LNCAP (cell line): ENCODE measurements around the gene ADAM12.

Experiments used
- CTCF ChIP-seq: fragments of 450-650 bp; IDR thresholded peaks from 2 replicates; pipeline ENCODE4 v1.5.1; 2017; ENCODE audit warnings: mild to moderate bottlenecking

Gene ADAM12

GRCh38 chr10:126272526-126272925 lies 115.8 kb downstream of the ADAM12 start:
- no peak for TF ChIP-seq CTCF

GRCh38 chr10:126270111-126270510 lies 118.2 kb downstream of the ADAM12 start:
- no peak for TF ChIP-seq CTCF

GRCh38 chr10:126268013-126268920 lies 120.0 kb downstream of the ADAM12 start:
- no peak for TF ChIP-seq CTCF

GRCh38 chr10:126264102-126265018 lies 123.9 kb downstream of the ADAM12 start:
- no peak for TF ChIP-seq CTCF

GRCh38 chr10:126263006-126263676 lies 125.1 kb downstream of the ADAM12 start:
- TF ChIP-seq CTCF = no peak

- TF ChIP-seq CTCF = no peak
Observed at GRCh38 chr10:126262233-126262838, 125.9 kb downstream of the ADAM12 start.
